Left ventricle myocardium inferior (tissue), 1 donor: ENCODE data around the gene ZNF143. TPM values are rescaled to one million over a fixed set of nuclear protein-coding genes. Genes with fewer than 3 reads are reported as not detected.
"Not testable (repeated sequence)": the region's sequence is repeated elsewhere in the genome, so short reads cannot be mapped to it uniquely, and the experiment has no call there.

ENCODE experiments used
- DNase-seq: peaks from one replicate; pipeline ENCODE4 v3.0.0-alpha.2; 2020
- H3K27ac ChIP-seq: fragments of 200-600 bp; replicated peaks from 2 replicates; pipeline ENCODE4 v1.8.0; 2021
- H3K27me3 ChIP-seq: fragments of 200-600 bp; 2 replicates; pipeline ENCODE4 v1.8.0; 2021; ENCODE audit warnings: low read depth
- H3K36me3 ChIP-seq: fragments of 200-600 bp; 2 replicates; pipeline ENCODE4 v1.8.0; 2021
- H3K4me1 ChIP-seq: fragments of 200-600 bp; 2 replicates; pipeline ENCODE4 v1.8.0; 2021
- H3K4me3 ChIP-seq: fragments of 200-600 bp; 2 replicates; pipeline ENCODE4 v1.8.0; 2021; ENCODE audit warnings: mild to moderate bottlenecking, moderate library complexity
- H3K9me3 ChIP-seq: fragments of 200-600 bp; replicated peaks from 2 replicates; pipeline ENCODE4 v1.8.0; 2021
- CTCF ChIP-seq: fragments of 200-600 bp; IDR thresholded peaks from 2 replicates; pipeline ENCODE4 v1.8.0; 2021; ENCODE audit warnings: antibody characterized with exemption, mild to moderate bottlenecking, borderline replicate concordance
- intact Hi-C: fragments of 100-400 bp; cut with micrococcal nuclease; formaldehyde crosslinking; loops from one replicate; pipeline ENCODE4 v1.11.0; 2022
- long read RNA-seq: library from polyadenylated mRNA; unstranded; transcript quantifications from one replicate; pipeline ENCODE4 v2.0.0, GENCODE V29; 2021
- total RNA-seq: library from RNA; stranded (reverse); fragmentation: NEBNext Ultra II Directional; extraction: Animal tissue kit (Norgen Biotek cat#: 25700); gene quantifications from one replicate; pipeline ENCODE4 v1.2.1, GENCODE V29; 2021
- donor health status: DM: no; HTN: yes; CAD: no; lungs with severe emphysema.

ZNF143 gene
- 21.7 TPM for total RNA-seq
- long read RNA-seq, transcript ZNF143-213 (16 exons, 2,022 nt): minor isoform, 6 of 26 reads
- long read RNA-seq, transcript ZNF143-203 (16 exons, 2,947 nt): major isoform, 12 of 26 reads
- long read RNA-seq, partial matches to known transcripts: 1 of 26 reads
- long read RNA-seq, other reads (novel, unspliced or antisense): 6 of 26 reads

DNA sequence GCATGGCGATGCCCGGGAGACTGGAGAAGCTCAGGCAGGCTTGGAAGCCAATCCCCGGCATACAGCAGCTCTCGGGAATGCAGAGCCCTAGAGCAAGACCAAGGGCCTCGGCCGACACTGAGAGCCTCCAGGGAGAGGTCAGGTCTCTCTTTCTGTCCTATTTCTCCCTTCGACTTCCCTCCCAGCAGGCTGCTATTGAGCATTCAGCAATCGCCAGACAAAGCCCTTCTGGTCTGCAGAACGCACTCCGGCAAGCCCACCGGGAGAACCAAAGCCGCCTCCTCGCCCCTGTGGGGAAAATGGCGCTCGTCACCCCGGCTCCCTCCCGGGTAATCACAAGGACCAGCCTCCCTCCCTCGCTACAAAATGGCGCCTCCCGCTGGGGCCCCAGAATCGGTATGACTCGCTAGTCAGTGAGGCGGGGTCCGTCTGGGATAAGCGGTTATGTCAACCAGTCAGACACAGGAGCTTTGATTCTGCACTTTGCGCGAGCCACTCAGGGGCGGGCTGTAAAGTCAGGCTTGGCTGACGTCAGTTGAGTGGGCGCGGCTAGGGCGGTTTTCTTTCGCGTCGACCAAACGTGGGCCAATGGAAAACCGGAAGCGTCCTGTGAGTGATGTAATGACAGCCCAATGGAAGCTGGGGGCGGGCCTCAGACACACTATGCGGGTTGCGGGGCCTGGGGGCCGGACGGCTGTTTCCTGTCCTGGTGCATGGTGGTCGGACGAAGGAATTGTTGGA, at the start of gene ZNF143:
ZNF143 (plus strand) TSS at position 691 of the 741 bp plus-strand sequence. CDS start 10,297 bp downstream, outside the sequence.
- intact Hi-C loops: no loop called here
- peak within 1 kb of the TSS; percentile 99 for H3K27ac ChIP-seq
- no peak for TF ChIP-seq CTCF
- H3K36me3 ChIP-seq: no peaks in the 10 kb centered on the region
- peak; percentile 100 for DNase-seq
- H3K4me3 ChIP-seq: peak within 1 kb of the TSS; percentile 84
- no peaks in the 10 kb centered on the region for H3K9me3 ChIP-seq
- H3K4me1 ChIP-seq: peaks cover 35% of the 10 kb centered on the region
- no peaks in the 10 kb centered on the region for H3K27me3 ChIP-seq

DNA sequence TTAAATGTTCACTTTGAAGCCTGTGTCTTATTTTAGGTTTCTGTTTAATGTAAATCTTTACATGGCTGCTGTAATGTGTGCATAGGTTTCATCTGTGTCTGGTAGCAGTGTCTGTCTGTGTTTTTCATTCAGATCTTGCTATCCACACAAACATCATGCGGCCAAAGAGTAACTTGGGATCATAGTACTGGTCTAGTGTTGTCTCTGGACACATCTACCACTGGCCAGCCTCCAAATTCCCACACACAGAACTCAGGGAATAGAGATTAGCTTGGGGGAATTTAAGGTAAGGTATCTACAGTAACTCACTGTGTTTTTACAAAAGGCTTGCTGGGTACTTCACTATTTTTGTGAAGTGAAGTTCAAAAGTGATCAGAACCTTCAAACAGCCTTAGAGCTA, 32.1 kb upstream of the ZNF143 start:
- intact Hi-C loops: no loop called here

DNA sequence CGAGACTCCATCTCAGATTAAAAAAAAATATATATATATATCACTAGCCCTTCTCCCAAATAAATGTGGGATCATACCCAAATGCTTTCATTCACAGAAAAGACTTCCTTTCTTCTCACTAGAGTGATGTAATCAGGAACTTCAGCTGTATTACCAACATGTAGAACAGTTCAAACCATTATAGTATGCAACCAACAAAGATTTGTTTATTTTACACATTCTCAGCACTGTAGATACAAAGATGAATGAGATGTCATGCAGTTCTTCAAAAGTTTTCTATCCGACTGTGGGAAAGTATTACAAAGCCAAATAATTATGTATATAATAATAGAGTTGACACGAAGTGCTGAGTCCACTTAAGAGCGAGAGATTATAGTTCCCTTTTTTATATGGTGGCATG, 22.2 kb upstream of the ZNF143 start:
- Histone ChIP-seq H3K36me3 (peaks cover 100% of the 10 kb centered on the region), H3K27me3 (no peaks in the 10 kb centered on the region)

More for the DNA sequence above, 32.1 kb upstream of the ZNF143 start:
- no peak for DNase-seq
- no peak overlapping the region for H3K4me3 ChIP-seq
- H3K36me3 ChIP-seq: peaks cover 100% of the 10 kb centered on the region
- no peaks in the 10 kb centered on the region for H3K27me3 ChIP-seq
- H3K9me3 ChIP-seq: no peaks in the 10 kb centered on the region
- TF ChIP-seq CTCF: no peak
- no peak overlapping the region for H3K27ac ChIP-seq
- H3K4me1 ChIP-seq: no peaks in the 10 kb centered on the region

GRCh38 chr11:9446230-9446629, 14.6 kb upstream of the ZNF143 start:
- H3K4me1 ChIP-seq: no peaks in the 10 kb centered on the region
- intact Hi-C loops: no loop called here
- peaks cover 66% of the 10 kb centered on the region for H3K36me3 ChIP-seq
- no peak overlapping the region for H3K27ac ChIP-seq
- DNase-seq: no peak
- peaks cover 5% of the 10 kb centered on the region for H3K9me3 ChIP-seq
- no peak for TF ChIP-seq CTCF
- H3K27me3 ChIP-seq: no peaks in the 10 kb centered on the region
- no peak overlapping the region for H3K4me3 ChIP-seq

More for the DNA sequence above, 22.2 kb upstream of the ZNF143 start:
- Histone ChIP-seq H3K4me3 (no peak overlapping the region), H3K9me3 (no peaks in the 10 kb centered on the region), H3K4me1 (no peaks in the 10 kb centered on the region), H3K27ac (no peak overlapping the region)
- TF ChIP-seq CTCF: no peak
- intact Hi-C loops: no loop called here
- DNase-seq: no peak

DNA sequence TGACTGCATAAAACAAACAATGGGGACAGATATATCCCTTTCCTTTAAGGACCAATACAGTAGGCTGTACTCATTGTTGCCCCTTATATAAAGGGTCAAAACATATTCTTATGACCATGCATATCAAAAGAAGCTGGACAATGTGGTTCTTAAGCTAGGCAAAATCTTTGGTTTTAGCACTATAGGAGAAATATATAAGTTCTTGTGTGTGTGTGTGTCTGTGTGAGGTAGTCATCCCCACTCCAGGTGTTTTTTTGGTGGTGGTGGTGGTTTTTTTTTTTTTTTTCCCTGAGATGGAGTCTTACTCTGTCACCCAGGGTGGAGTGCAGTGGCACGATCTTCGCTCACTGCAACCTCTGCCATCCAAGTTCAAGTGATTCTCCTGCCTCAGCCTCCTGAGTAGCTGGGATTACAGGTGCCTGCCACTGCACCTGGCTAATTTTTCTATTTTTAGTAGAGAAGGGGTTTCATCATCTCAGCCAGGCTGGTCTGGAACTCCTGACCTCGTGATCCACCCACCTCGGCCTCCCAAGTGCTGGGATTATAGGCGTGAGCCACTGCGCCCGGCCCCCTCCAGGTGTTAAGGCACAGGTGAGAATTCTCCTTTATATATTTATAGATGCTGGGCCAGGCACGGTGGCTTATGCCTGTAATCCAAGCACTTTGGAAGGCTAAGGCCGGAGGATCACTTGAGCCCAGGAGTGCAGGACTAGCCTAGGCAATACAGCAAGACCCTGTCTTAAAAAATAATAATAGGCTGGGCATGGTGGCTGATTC, 12.0 kb upstream of the ZNF143 start:
- TF ChIP-seq CTCF: no peak
- no peaks in the 10 kb centered on the region for H3K4me1 ChIP-seq
- peaks cover 40% of the 10 kb centered on the region for H3K36me3 ChIP-seq
- no peak overlapping the region for H3K4me3 ChIP-seq
- H3K27ac ChIP-seq: no peak overlapping the region
- intact Hi-C loops: no loop called here
- no peaks in the 10 kb centered on the region for H3K27me3 ChIP-seq
- H3K9me3 ChIP-seq: peaks cover 22% of the 10 kb centered on the region
- DNase-seq: no peak

- H3K4me3 ChIP-seq, intact Hi-C loops: not testable (repeated sequence)
- H3K9me3 ChIP-seq: peaks cover 22% of the 10 kb centered on the region
These were observed 8.8 kb upstream of the ZNF143 start for GRCh38 chr11:9452023-9452422.

More at GRCh38 chr11:9452023-9452422, 8.8 kb upstream of the ZNF143 start:
- not testable (repeated sequence) for H3K4me1 ChIP-seq, DNase-seq, H3K27ac ChIP-seq, H3K27me3 ChIP-seq
- H3K36me3 ChIP-seq: peaks cover 12% of the 10 kb centered on the region
